Vagina (tissue), 2 donors: ENCODE measurements around the gene TCF7L1. TPM values are rescaled to one million over a fixed set of nuclear protein-coding genes. Genes with fewer than 3 reads are reported as not detected.

Experiments used
- DNase-seq, 2 donors: peaks; one replicate each; pipeline ENCODE4 v3.0.0-alpha.2; 2017; ENCODE audit errors: extremely low spot score in 2 of 2
- H3K27ac ChIP-seq: fragments of 200-600 bp; sonication (generic); one replicate; pipeline ENCODE4 v1.5.1; 2019
- H3K27me3 ChIP-seq: fragments of 200-600 bp; sonication (generic); one replicate; pipeline ENCODE4 v1.5.1; 2019
- H3K36me3 ChIP-seq, 2 donors: fragments of 200-600 bp; sonication (generic); one replicate each; pipeline ENCODE4 v1.5.1; 2017 to 2019
- H3K4me1 ChIP-seq: fragments of 200-600 bp; sonication (generic); one replicate; pipeline ENCODE4 v1.5.1; 2019
- H3K4me3 ChIP-seq, 2 donors: fragments of 200-600 bp; sonication (generic); 1 replicate in 1 of 2; 2 replicates in 1 of 2; pipeline ENCODE4 v1.5.1; 2016 to 2019
- H3K9me3 ChIP-seq: fragments of 200-600 bp; sonication (generic); one replicate; pipeline ENCODE4 v1.5.1; 2019
- POLR2A ChIP-seq, 2 donors: fragments of 450-650 bp; IDR thresholded peaks; one replicate each; pipeline ENCODE4 v1.6.1; 2017; ENCODE audit warnings: antibody characterized with exemption in 2 of 2, mild to moderate bottlenecking in 2 of 2, moderate library complexity in 2 of 2
- POLR2AphosphoS5 ChIP-seq, 2 donors: sonication (generic); formaldehyde crosslinking; IDR thresholded peaks; one replicate each; pipeline ENCODE4 v1.9.0; 2017; ENCODE audit warnings: antibody characterized with exemption in 2 of 2, mild to moderate bottlenecking in 2 of 2, low read depth in 1 of 2; ENCODE audit not compliant: insufficient read depth in 1 of 2
- intact Hi-C: fragments of 100-400 bp; cut with DNase I; formaldehyde crosslinking; loops from one replicate; pipeline ENCODE4 v1.15.1; 2023
- total RNA-seq: library from RNA; depleted of rRNA; stranded (reverse); fragments of >200 nt; gene quantifications from one replicate; pipeline ENCODE4 v1.2.3, GENCODE V29; 2016
- TF ChIP-seq, protein P1 (sequence below), 3 experiments: fragments of 450-650 bp in 2 of 3; fragments of 200-600 bp in 1 of 3; sonication (generic) in 1 of 3; IDR thresholded peaks; one replicate each; pipeline ENCODE4 v1.5.1; 2017 to 2019; ENCODE audit warnings: antibody characterized with exemption in 3 of 3, mild to moderate bottlenecking in 2 of 3, moderate library complexity in 2 of 3

TCF7L1 gene
- total RNA-seq, 1 donor from 2014 or later = 8.3 TPM

DNA sequence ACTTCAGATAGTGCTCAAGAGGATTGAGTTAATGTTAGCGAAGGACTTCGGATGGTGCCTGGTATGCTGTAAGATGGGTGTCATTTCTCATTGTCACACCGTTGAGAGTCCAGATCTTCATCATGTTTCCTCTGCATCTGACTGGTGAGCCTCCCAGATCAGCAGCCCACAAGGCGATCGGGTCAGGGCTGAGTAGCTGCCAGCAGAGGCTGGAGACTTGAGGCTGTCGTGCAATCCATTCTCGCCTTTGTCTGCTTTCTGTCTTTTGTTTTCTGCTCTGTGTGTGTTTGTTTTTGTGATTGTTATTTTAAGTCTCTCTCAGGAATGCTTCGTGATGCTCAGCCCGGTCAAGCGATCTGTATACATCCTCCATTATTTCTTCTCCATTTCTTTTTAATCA lies 98.8 kb downstream of the TCF7L1 start:
- DNase-seq = no peak
- TF ChIP-seq POLR2A (IDR thresholded peaks at IDR 0.05) = no peak
- Histone ChIP-seq H3K4me3 (no peak overlapping the region), H3K4me1 (peaks cover 19% of the 10 kb centered on the region), H3K36me3 (no peaks in the 10 kb centered on the region), H3K27ac (no peak overlapping the region), H3K9me3 (no peaks in the 10 kb centered on the region), H3K27me3 (no peaks in the 10 kb centered on the region)
- intact Hi-C loops = no loop called here

DNA sequence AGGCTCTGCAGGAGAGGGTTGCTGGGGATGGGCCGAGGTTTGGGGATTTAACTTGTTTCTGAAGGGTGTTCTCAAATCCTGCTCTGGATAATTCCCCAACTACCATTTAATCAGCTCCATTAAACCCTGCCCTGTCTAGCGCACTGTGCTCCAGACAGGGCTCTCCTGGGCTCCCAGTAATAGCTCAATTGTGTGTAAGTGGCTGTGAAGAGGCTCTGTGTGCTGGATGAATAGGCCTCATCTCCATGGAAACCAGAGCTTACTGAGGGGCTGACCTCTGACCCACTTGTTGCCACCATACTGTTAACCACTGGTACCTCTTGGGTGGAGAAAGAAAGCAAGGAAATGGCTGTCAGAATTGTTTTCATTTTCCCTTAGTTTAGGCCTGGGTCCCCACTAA lies 101.7 kb downstream of the TCF7L1 start:
- H3K27me3 ChIP-seq = no peaks in the 10 kb centered on the region
- H3K4me1 ChIP-seq = peaks cover 24% of the 10 kb centered on the region
- no peak for DNase-seq
- TF ChIP-seq, protein P1, sequence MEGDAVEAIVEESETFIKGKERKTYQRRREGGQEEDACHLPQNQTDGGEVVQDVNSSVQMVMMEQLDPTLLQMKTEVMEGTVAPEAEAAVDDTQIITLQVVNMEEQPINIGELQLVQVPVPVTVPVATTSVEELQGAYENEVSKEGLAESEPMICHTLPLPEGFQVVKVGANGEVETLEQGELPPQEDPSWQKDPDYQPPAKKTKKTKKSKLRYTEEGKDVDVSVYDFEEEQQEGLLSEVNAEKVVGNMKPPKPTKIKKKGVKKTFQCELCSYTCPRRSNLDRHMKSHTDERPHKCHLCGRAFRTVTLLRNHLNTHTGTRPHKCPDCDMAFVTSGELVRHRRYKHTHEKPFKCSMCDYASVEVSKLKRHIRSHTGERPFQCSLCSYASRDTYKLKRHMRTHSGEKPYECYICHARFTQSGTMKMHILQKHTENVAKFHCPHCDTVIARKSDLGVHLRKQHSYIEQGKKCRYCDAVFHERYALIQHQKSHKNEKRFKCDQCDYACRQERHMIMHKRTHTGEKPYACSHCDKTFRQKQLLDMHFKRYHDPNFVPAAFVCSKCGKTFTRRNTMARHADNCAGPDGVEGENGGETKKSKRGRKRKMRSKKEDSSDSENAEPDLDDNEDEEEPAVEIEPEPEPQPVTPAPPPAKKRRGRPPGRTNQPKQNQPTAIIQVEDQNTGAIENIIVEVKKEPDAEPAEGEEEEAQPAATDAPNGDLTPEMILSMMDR (IDR thresholded peaks at IDR 0.05) = no peak
- TF ChIP-seq POLR2A (IDR thresholded peaks at IDR 0.05) (no peak), POLR2AphosphoS5 (IDR thresholded peaks at IDR 0.05; ENCODE audit: insufficient read depth in 1 of 2, low read depth in 1 of 2) (no peak)
- intact Hi-C loops = no loop called here
- no peaks in the 10 kb centered on the region for H3K9me3 ChIP-seq
- no peaks in the 10 kb centered on the region for H3K36me3 ChIP-seq
- no peak overlapping the region for H3K4me3 ChIP-seq
- no peak overlapping the region for H3K27ac ChIP-seq

DNA sequence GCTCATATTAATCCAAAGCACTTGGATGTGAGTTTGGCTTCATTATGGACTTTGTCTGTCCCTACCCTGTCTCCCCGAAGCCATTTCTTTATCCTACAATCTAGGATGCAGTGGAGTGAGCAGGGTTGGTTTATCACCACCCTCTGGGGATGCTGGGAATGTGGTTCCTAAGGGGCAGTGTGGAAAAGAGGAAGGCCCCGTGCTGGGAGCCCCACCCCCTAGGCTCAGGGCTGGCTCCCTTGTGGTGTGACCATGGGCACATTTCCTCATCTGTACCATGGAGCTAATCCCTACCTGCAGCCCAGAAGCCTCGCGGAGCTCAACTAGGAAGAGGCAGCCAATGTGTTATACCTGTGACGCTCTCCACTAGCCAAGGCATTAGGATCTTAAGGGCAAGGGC lies 102.1 kb downstream of the TCF7L1 start:
- no peaks in the 10 kb centered on the region for H3K9me3 ChIP-seq
- no peaks in the 10 kb centered on the region for H3K27me3 ChIP-seq
- TF ChIP-seq, protein P1 (IDR thresholded peaks at IDR 0.05) = no peak
- TF ChIP-seq POLR2AphosphoS5 (IDR thresholded peaks at IDR 0.05; ENCODE audit: insufficient read depth in 1 of 2, low read depth in 1 of 2) (no peak), POLR2A (IDR thresholded peaks at IDR 0.05) (no peak)
- no peak overlapping the region for H3K4me3 ChIP-seq
- H3K36me3 ChIP-seq = no peaks in the 10 kb centered on the region
- intact Hi-C loops = no loop called here
- H3K4me1 ChIP-seq = peaks cover 21% of the 10 kb centered on the region
- no peak overlapping the region for H3K27ac ChIP-seq
- no peak for DNase-seq

DNA sequence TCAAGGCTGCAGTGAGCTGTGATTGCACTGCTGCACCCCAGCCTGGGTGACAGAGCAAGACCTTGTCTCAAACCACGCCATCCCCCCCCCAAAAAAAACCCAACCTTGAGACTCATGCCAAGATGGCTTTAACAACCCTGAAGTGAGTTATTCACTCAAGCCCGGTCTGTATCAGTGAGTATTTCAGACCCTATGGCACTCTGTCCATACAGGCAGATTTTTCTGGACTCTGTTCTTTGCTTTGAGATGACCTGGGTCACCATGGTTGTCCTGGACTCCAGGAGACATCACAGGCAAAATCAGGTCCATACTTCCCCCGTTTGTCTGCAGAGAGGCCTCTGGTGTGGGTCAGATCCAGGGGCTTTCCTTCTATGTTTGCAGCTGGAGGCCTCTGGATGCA lies 102.9 kb downstream of the TCF7L1 start:
- no peak overlapping the region for H3K27ac ChIP-seq
- peaks cover 22% of the 10 kb centered on the region for H3K4me1 ChIP-seq
- no peak for DNase-seq
- TF ChIP-seq POLR2AphosphoS5 (IDR thresholded peaks at IDR 0.05; ENCODE audit: insufficient read depth in 1 of 2, low read depth in 1 of 2) (no peak), POLR2A (IDR thresholded peaks at IDR 0.05) (no peak)
- TF ChIP-seq, protein P1 (IDR thresholded peaks at IDR 0.05) = no peak
- intact Hi-C loops = no loop called here
- H3K9me3 ChIP-seq = no peaks in the 10 kb centered on the region
- H3K27me3 ChIP-seq = no peaks in the 10 kb centered on the region
- H3K4me3 ChIP-seq = no peak overlapping the region
- no peaks in the 10 kb centered on the region for H3K36me3 ChIP-seq

DNA sequence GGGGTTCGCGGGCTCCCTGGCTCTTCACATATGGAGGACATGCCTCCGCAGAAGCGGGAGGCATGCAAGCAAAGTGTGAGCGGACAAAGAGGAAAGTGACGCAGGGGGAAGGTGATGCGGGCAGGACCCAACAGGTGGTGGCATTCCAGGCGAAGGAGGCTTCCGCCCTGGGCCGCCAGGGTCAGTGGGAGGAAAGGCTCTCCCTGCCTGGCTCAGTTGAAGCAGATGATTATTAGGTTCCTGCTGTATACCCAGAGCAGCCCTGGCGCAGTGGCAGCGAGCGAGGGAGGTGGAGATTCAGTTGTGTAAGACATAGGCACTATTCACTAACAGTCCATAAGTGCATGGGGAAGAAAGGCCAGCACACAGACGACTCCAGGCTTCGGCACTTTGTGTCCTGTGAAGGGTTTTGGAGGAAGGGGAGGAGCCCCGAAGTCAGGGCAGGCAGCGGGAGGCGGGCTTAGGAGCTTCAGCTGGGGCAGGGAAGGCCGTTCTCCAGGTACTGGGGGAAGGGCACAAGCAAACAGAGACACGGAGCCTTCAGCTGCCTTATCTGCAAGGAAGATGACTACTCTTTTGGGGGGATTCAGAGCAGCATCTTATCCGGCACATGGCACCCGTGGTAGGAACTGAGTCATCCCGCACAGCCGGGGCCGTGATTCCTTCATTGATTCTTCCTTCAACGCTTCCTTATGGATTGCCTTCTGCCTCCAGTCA lies 104.8 kb downstream of the TCF7L1 start:
- no peak for DNase-seq
- H3K9me3 ChIP-seq = no peaks in the 10 kb centered on the region
- H3K36me3 ChIP-seq = no peaks in the 10 kb centered on the region
- peak overlapping the region in 1 of 2 donors; percentile 3 for H3K4me3 ChIP-seq
- peaks cover 23% of the 10 kb centered on the region for H3K4me1 ChIP-seq
- TF ChIP-seq, protein P1 (IDR thresholded peaks at IDR 0.05) = no peak
- TF ChIP-seq POLR2A (IDR thresholded peaks at IDR 0.05) (no peak), POLR2AphosphoS5 (IDR thresholded peaks at IDR 0.05; ENCODE audit: insufficient read depth in 1 of 2, low read depth in 1 of 2) (no peak)
- intact Hi-C loops = no loop called here
- H3K27me3 ChIP-seq = no peaks in the 10 kb centered on the region
- no peak overlapping the region for H3K27ac ChIP-seq
